Activated CD8-positive, alpha-beta memory T cell treated with anti-CD3 and anti-CD28 coated beads, Interleukin-2, amount 10 ng/mL, durations not matched to agents 7 days and 5 days (primary cell): Measurements from ENCODE around the gene C1orf198. TPM values are rescaled to one million over a fixed set of nuclear protein-coding genes. Genes with fewer than 3 reads are reported as not detected.

Source experiments
- ATAC-seq: fragments of 150-1000 bp; cut with Tn5 transposase; one replicate; pipeline ENCODE4 v1.10.0; 2021; ENCODE audit warnings: moderate library complexity
- CTCF ChIA-PET: fragments of 350-600 bp; sonication (Branson Sonifier 250); formaldehyde crosslinking; loops from one replicate; lab custom pipeline; 2021; ENCODE audit warnings: antibody characterized with exemption; lab: Charles Lee
- DNase-seq: peaks from one replicate; pipeline ENCODE4 v3.0.0-alpha.2; 2020
- H3K27ac Mint-ChIP-seq: one replicate; pipeline ENCODE4 v1.8.0; 2021; ENCODE audit warnings: mild to moderate bottlenecking, mixed read lengths
- H3K27me3 Mint-ChIP-seq: one replicate; pipeline ENCODE4 v1.8.0; 2021; ENCODE audit warnings: mixed read lengths
- H3K36me3 Mint-ChIP-seq: one replicate; pipeline ENCODE4 v1.8.0; 2021; ENCODE audit warnings: mild to moderate bottlenecking, mixed read lengths
- H3K4me1 Mint-ChIP-seq: one replicate; pipeline ENCODE4 v1.8.0; 2021; ENCODE audit warnings: mixed read lengths
- H3K4me3 Mint-ChIP-seq: one replicate; pipeline ENCODE4 v1.8.0; 2021; ENCODE audit warnings: mild to moderate bottlenecking, moderate library complexity, mixed read lengths
- H3K9me3 Mint-ChIP-seq: one replicate; pipeline ENCODE4 v1.8.0; 2022; ENCODE audit warnings: low read depth, mixed read lengths
- total RNA-seq, 2 experiments: library from RNA; stranded (reverse); gene quantifications; one replicate each; pipeline ENCODE4 v1.2.3, GENCODE V29; 2021

C1orf198 gene
- total RNA-seq, 2 experiments from 2014 or later: 1.8 to 3.6 TPM

- no peak for DNase-seq
- H3K27ac Mint-ChIP-seq: no peak overlapping the region
- H3K36me3 Mint-ChIP-seq: peaks cover 13% of the 10 kb centered on the region
These were observed 33.4 kb upstream of the C1orf198 start for GRCh38 chr1:230901671-230902070.

GRCh38 chr1:230900984-230901383 is 32.7 kb upstream of the C1orf198 start:
- Mint-ChIP-seq H3K27me3 (no peaks in the 10 kb centered on the region), H3K9me3 (no peaks in the 10 kb centered on the region), H3K4me3 (no peak overlapping the region), H3K4me1 (no peaks in the 10 kb centered on the region), H3K36me3 (peaks cover 11% of the 10 kb centered on the region), H3K27ac (no peak overlapping the region)
- CTCF ChIA-PET: interaction anchor here (0.8 to 1.1 kb wide), 2 partner anchors 16 to 78 kb away, joined by 3 to 4 read pairs; partner anchors contain the start of genes ARV1 and TTC13
- ATAC-seq (no peak), DNase-seq (no peak)

More at GRCh38 chr1:230901671-230902070, 33.4 kb upstream of the C1orf198 start:
- H3K4me1 Mint-ChIP-seq: no peaks in the 10 kb centered on the region
- no peaks in the 10 kb centered on the region for H3K27me3 Mint-ChIP-seq
- no peak overlapping the region for H3K4me3 Mint-ChIP-seq
- CTCF ChIA-PET: interaction anchor here (1.1 kb wide), 1 partner anchor 15 kb away, joined by 4 read pairs; no protein-coding TSS in a partner anchor
- no peaks in the 10 kb centered on the region for H3K9me3 Mint-ChIP-seq
- ATAC-seq: no peak

GRCh38 chr1:230899841-230900251 is 31.5 kb upstream of the C1orf198 start:
- Mint-ChIP-seq H3K36me3 (peaks cover 5% of the 10 kb centered on the region), H3K4me1 (no peaks in the 10 kb centered on the region), H3K27me3 (no peaks in the 10 kb centered on the region), H3K9me3 (no peaks in the 10 kb centered on the region), H3K27ac (no peak overlapping the region), H3K4me3 (no peak overlapping the region)
- DNase-seq: no peak
- CTCF ChIA-PET: no interaction called here
- ATAC-seq: no peak

- CTCF ChIA-PET: interaction anchor here (1.1 kb wide), 1 partner anchor 78 kb away, joined by 3 read pairs; no protein-coding TSS in a partner anchor
- ATAC-seq (no peak), DNase-seq (no peak)
- peaks cover 2% of the 10 kb centered on the region for H3K36me3 Mint-ChIP-seq
- H3K4me1 Mint-ChIP-seq: no peaks in the 10 kb centered on the region
- no peak overlapping the region for H3K4me3 Mint-ChIP-seq
- H3K27me3 Mint-ChIP-seq: peaks cover 2% of the 10 kb centered on the region
- no peak overlapping the region for H3K27ac Mint-ChIP-seq
- H3K9me3 Mint-ChIP-seq: no peaks in the 10 kb centered on the region
These were observed 30.4 kb upstream of the C1orf198 start for GRCh38 chr1:230898748-230899147.

- CTCF ChIA-PET: interaction anchor here (1.1 kb wide), 1 partner anchor 78 kb away, joined by 3 read pairs; no protein-coding TSS in a partner anchor
- DNase-seq (no peak), ATAC-seq (no peak)
- H3K36me3 Mint-ChIP-seq: peaks cover 2% of the 10 kb centered on the region
- H3K27me3 Mint-ChIP-seq: peaks cover 7% of the 10 kb centered on the region
- H3K27ac Mint-ChIP-seq: no peak overlapping the region
- H3K4me1 Mint-ChIP-seq: no peaks in the 10 kb centered on the region
- H3K9me3 Mint-ChIP-seq: no peaks in the 10 kb centered on the region
- no peak overlapping the region for H3K4me3 Mint-ChIP-seq
These were observed 29.8 kb upstream of the C1orf198 start for GRCh38 chr1:230898144-230898543.

GRCh38 chr1:230896779-230897178 is 28.5 kb upstream of the C1orf198 start:
- H3K27me3 Mint-ChIP-seq: peaks cover 13% of the 10 kb centered on the region
- no peak overlapping the region for H3K4me3 Mint-ChIP-seq
- ATAC-seq (no peak), DNase-seq (no peak)
- no peaks in the 10 kb centered on the region for H3K9me3 Mint-ChIP-seq
- no peak overlapping the region for H3K27ac Mint-ChIP-seq
- CTCF ChIA-PET: no interaction called here
- H3K4me1 Mint-ChIP-seq: no peaks in the 10 kb centered on the region
- H3K36me3 Mint-ChIP-seq: peaks cover 2% of the 10 kb centered on the region

- Mint-ChIP-seq H3K4me1 (no peaks in the 10 kb centered on the region), H3K36me3 (no peaks in the 10 kb centered on the region), H3K27ac (no peak overlapping the region), H3K4me3 (no peak overlapping the region), H3K27me3 (peaks cover 15% of the 10 kb centered on the region), H3K9me3 (no peaks in the 10 kb centered on the region)
- CTCF ChIA-PET: interaction anchor here (1.5 kb wide), 1 partner anchor 316 kb away, joined by 4 read pairs; no protein-coding TSS in a partner anchor
- DNase-seq (no peak), ATAC-seq (no peak)
These were observed 27.1 kb upstream of the C1orf198 start for GRCh38 chr1:230895452-230895851.

- Mint-ChIP-seq H3K36me3 (no peaks in the 10 kb centered on the region), H3K27me3 (peaks cover 15% of the 10 kb centered on the region), H3K9me3 (no peaks in the 10 kb centered on the region), H3K4me3 (no peak overlapping the region), H3K27ac (no peak overlapping the region), H3K4me1 (no peaks in the 10 kb centered on the region)
- no peak for DNase-seq
- CTCF ChIA-PET: interaction anchor here (1.5 kb wide), 1 partner anchor 316 kb away, joined by 4 read pairs; no protein-coding TSS in a partner anchor
- no peak for ATAC-seq
These were observed 26.3 kb upstream of the C1orf198 start for GRCh38 chr1:230894664-230895063.

GRCh38 chr1:230894032-230894431 is 25.7 kb upstream of the C1orf198 start:
- ATAC-seq (no peak), DNase-seq (no peak)
- CTCF ChIA-PET: no interaction called here
- H3K9me3 Mint-ChIP-seq: no peaks in the 10 kb centered on the region
- H3K27me3 Mint-ChIP-seq: peaks cover 16% of the 10 kb centered on the region
- H3K4me3 Mint-ChIP-seq: no peak overlapping the region
- no peaks in the 10 kb centered on the region for H3K36me3 Mint-ChIP-seq
- H3K27ac Mint-ChIP-seq: no peak overlapping the region
- no peaks in the 10 kb centered on the region for H3K4me1 Mint-ChIP-seq

GRCh38 chr1:230892018-230892491 is 23.7 kb upstream of the C1orf198 start:
- CTCF ChIA-PET: interaction anchor here (0.7 kb wide), 1 partner anchor 1633 kb away, joined by 3 read pairs; no protein-coding TSS in a partner anchor
- DNase-seq: no peak
- Mint-ChIP-seq H3K4me3 (no peak overlapping the region), H3K4me1 (no peaks in the 10 kb centered on the region), H3K36me3 (no peaks in the 10 kb centered on the region), H3K9me3 (no peaks in the 10 kb centered on the region), H3K27ac (no peak overlapping the region), H3K27me3 (peaks cover 22% of the 10 kb centered on the region)
- ATAC-seq: no peak

- Mint-ChIP-seq H3K9me3 (no peaks in the 10 kb centered on the region), H3K27ac (no peak overlapping the region), H3K27me3 (peaks cover 22% of the 10 kb centered on the region), H3K36me3 (no peaks in the 10 kb centered on the region), H3K4me3 (no peak overlapping the region), H3K4me1 (no peaks in the 10 kb centered on the region)
- DNase-seq: no peak
- no peak for ATAC-seq
- CTCF ChIA-PET: no interaction called here
These were observed 23.1 kb upstream of the C1orf198 start for GRCh38 chr1:230891413-230891812.

GRCh38 chr1:230884646-230885045 is 16.3 kb upstream of the C1orf198 start:
- no peak overlapping the region for H3K4me3 Mint-ChIP-seq
- CTCF ChIA-PET: no interaction called here
- H3K27me3 Mint-ChIP-seq: peaks cover 34% of the 10 kb centered on the region
- DNase-seq (no peak), ATAC-seq (no peak)
- H3K4me1 Mint-ChIP-seq: no peaks in the 10 kb centered on the region
- H3K27ac Mint-ChIP-seq: no peak overlapping the region
- H3K36me3 Mint-ChIP-seq: no peaks in the 10 kb centered on the region
- H3K9me3 Mint-ChIP-seq: no peaks in the 10 kb centered on the region

GRCh38 chr1:230883967-230884366 is 15.6 kb upstream of the C1orf198 start:
- peaks cover 36% of the 10 kb centered on the region for H3K27me3 Mint-ChIP-seq
- CTCF ChIA-PET: interaction anchor here (0.7 kb wide), 1 partner anchor 273 kb away, joined by 3 read pairs; no protein-coding TSS in a partner anchor
- ATAC-seq (no peak), DNase-seq (no peak)
- no peaks in the 10 kb centered on the region for H3K4me1 Mint-ChIP-seq
- H3K36me3 Mint-ChIP-seq: no peaks in the 10 kb centered on the region
- H3K9me3 Mint-ChIP-seq: no peaks in the 10 kb centered on the region
- H3K4me3 Mint-ChIP-seq: no peak overlapping the region
- H3K27ac Mint-ChIP-seq: no peak overlapping the region

GRCh38 chr1:230879778-230880177 is 11.5 kb upstream of the C1orf198 start:
- ATAC-seq (no peak), DNase-seq (no peak)
- peaks cover 43% of the 10 kb centered on the region for H3K27me3 Mint-ChIP-seq
- H3K9me3 Mint-ChIP-seq: no peaks in the 10 kb centered on the region
- no peaks in the 10 kb centered on the region for H3K36me3 Mint-ChIP-seq
- no peak overlapping the region for H3K4me3 Mint-ChIP-seq
- H3K27ac Mint-ChIP-seq: no peak overlapping the region
- CTCF ChIA-PET: no interaction called here
- no peaks in the 10 kb centered on the region for H3K4me1 Mint-ChIP-seq
